HEK293 (cell line): Measurements from ENCODE around the gene EML3.

Source experiments
- CTCF ChIA-PET: fragments of 350-600 bp; formaldehyde crosslinking; extraction: SDS; loops from one replicate; lab custom pipeline; 2021; ENCODE audit warnings: antibody characterized with exemption; lab: Yijun Ruan, JAX
- POLR2A ChIA-PET: fragments of 300-600 bp; formaldehyde crosslinking; extraction: SDS; loops from one replicate; lab custom pipeline; 2020; ENCODE audit warnings: antibody characterized with exemption, inconsistent platforms; lab: Yijun Ruan, JAX
- H3K27ac ChIP-seq: fragments of 200-500 bp; sonication (Bioruptor generic); 2 replicates; pipeline ENCODE4 v1.5.1; 2014; ENCODE audit warnings: low read depth, low read length, control low read depth, inconsistent platforms; ENCODE audit errors: extremely low read depth
- H3K36me3 ChIP-seq, 2 experiments: fragments of 200-500 bp in 1 of 2; sonication (Bioruptor generic) in 1 of 2; 1 replicate in 1 of 2; 2 replicates in 1 of 2; pipeline ENCODE4 v1.5.1; 2014 to 2017; ENCODE audit warnings: inconsistent platforms in 2 of 2, low read length in 2 of 2; ENCODE audit not compliant: control insufficient read depth in 2 of 2, insufficient read depth in 1 of 2
- H3K4me1 ChIP-seq: fragments of 200-500 bp; sonication (Bioruptor generic); 2 replicates; pipeline ENCODE4 v1.5.1; 2014; ENCODE audit warnings: mild to moderate bottlenecking, low read length, inconsistent platforms; ENCODE audit not compliant: control insufficient read depth, insufficient read depth
- H3K4me3 ChIP-seq: 2 replicates; pipeline ENCODE4 v1.5.1; 2011; ENCODE audit warnings: low read depth, mild to moderate bottlenecking, control low read depth, low read length, moderate library complexity
- H3K9me3 ChIP-seq: fragments of 200-500 bp; sonication (Bioruptor generic); 2 replicates; pipeline ENCODE4 v1.5.1; 2014; ENCODE audit warnings: low read depth, low read length, inconsistent platforms; ENCODE audit not compliant: control insufficient read depth, insufficient read depth
- FEZF1 ChIP-seq: fragments of 450-650 bp; formaldehyde crosslinking; IDR thresholded peaks from 2 replicates; pipeline ENCODE4 v1.5.1; 2016; ENCODE audit warnings: missing biosample characterization, missing genetic modification characterization
- GLIS1 ChIP-seq: fragments of 450-650 bp; formaldehyde crosslinking; IDR thresholded peaks from 2 replicates; pipeline ENCODE4 v1.5.1; 2016; ENCODE audit warnings: missing biosample characterization, missing genetic modification characterization
- INSM2 ChIP-seq: fragments of 450-650 bp; formaldehyde crosslinking; IDR thresholded peaks from 2 replicates; pipeline ENCODE4 v1.5.1; 2016; ENCODE audit warnings: missing biosample characterization, missing genetic modification characterization
- KLF1 ChIP-seq: fragments of 450-650 bp; formaldehyde crosslinking; IDR thresholded peaks from 2 replicates; pipeline ENCODE4 v1.5.1; 2016; ENCODE audit warnings: missing biosample characterization, missing genetic modification characterization
- KLF17 ChIP-seq: fragments of 450-650 bp; formaldehyde crosslinking; IDR thresholded peaks from 2 replicates; pipeline ENCODE4 v1.5.1; 2016; ENCODE audit warnings: missing biosample characterization, missing genetic modification characterization
- KLF7 ChIP-seq: fragments of 450-650 bp; formaldehyde crosslinking; IDR thresholded peaks from 2 replicates; pipeline ENCODE4 v1.5.1; 2016; ENCODE audit warnings: missing biosample characterization, missing genetic modification characterization, borderline replicate concordance
- REST ChIP-seq: fragments of 450-650 bp; formaldehyde crosslinking; IDR thresholded peaks from 2 replicates; pipeline ENCODE4 v1.5.1; 2016; ENCODE audit warnings: missing biosample characterization, missing genetic modification characterization
- ZFP3 ChIP-seq: fragments of 450-650 bp; formaldehyde crosslinking; IDR thresholded peaks from 2 replicates; pipeline ENCODE4 v1.5.1; 2016; ENCODE audit warnings: low read depth, missing biosample characterization, missing genetic modification characterization
- ZFP37 ChIP-seq: fragments of 450-650 bp; formaldehyde crosslinking; IDR thresholded peaks from 2 replicates; pipeline ENCODE4 v1.5.1; 2016; ENCODE audit warnings: missing biosample characterization, missing genetic modification characterization
- ZNF112 ChIP-seq: fragments of 450-650 bp; formaldehyde crosslinking; IDR thresholded peaks from 2 replicates; pipeline ENCODE4 v1.5.0; 2017; ENCODE audit warnings: missing biosample characterization, missing genetic modification characterization
- ZNF16 ChIP-seq: fragments of 450-650 bp; formaldehyde crosslinking; IDR thresholded peaks from 2 replicates; pipeline ENCODE4 v1.5.1; 2016; ENCODE audit warnings: low read depth, missing biosample characterization, missing genetic modification characterization
- ZNF23 ChIP-seq: fragments of 450-650 bp; formaldehyde crosslinking; IDR thresholded peaks from 2 replicates; pipeline ENCODE4 v1.5.1; 2016; ENCODE audit warnings: missing biosample characterization, missing genetic modification characterization, borderline replicate concordance
- ZNF280C ChIP-seq: fragments of 450-650 bp; formaldehyde crosslinking; IDR thresholded peaks from 2 replicates; pipeline ENCODE4 v1.5.1; 2016; ENCODE audit warnings: missing biosample characterization, missing genetic modification characterization
- ZNF311 ChIP-seq: fragments of 450-650 bp; formaldehyde crosslinking; IDR thresholded peaks from 2 replicates; pipeline ENCODE4 v1.5.1; 2017; ENCODE audit warnings: missing biosample characterization, missing genetic modification characterization, borderline replicate concordance
- ZNF404 ChIP-seq: fragments of 450-650 bp; formaldehyde crosslinking; IDR thresholded peaks from 2 replicates; pipeline ENCODE4 v1.5.1; 2017; ENCODE audit warnings: missing biosample characterization, missing genetic modification characterization
- ZNF449 ChIP-seq: fragments of 450-650 bp; formaldehyde crosslinking; IDR thresholded peaks from 2 replicates; pipeline ENCODE4 v1.5.1; 2017; ENCODE audit warnings: missing biosample characterization, mild to moderate bottlenecking, missing genetic modification characterization, moderate library complexity
- ZNF549 ChIP-seq: fragments of 450-650 bp; IDR thresholded peaks from 2 replicates; pipeline ENCODE4 v1.5.1; 2018; ENCODE audit warnings: missing biosample characterization, missing genetic modification characterization, mild to moderate bottlenecking, inconsistent platforms, moderate library complexity
- ZNF555 ChIP-seq: fragments of 450-650 bp; formaldehyde crosslinking; conservative IDR thresholded peaks from 2 replicates; pipeline ENCODE4 v1.5.1; 2017; ENCODE audit warnings: missing biosample characterization, mild to moderate bottlenecking, missing genetic modification characterization, inconsistent platforms
- ZNF777 ChIP-seq: fragments of 450-650 bp; formaldehyde crosslinking; IDR thresholded peaks from 2 replicates; pipeline ENCODE4 v1.5.1; 2017; ENCODE audit warnings: missing biosample characterization, missing genetic modification characterization, borderline replicate concordance

The EML3 gene

GRCh38 chr11:62615521-62615920, 2.9 kb upstream of the EML3 start:
- H3K9me3 ChIP-seq: no peaks in the 10 kb centered on the region
- ChIA-PET CTCF (no interaction called here), POLR2A (interaction anchor here (0.6 to 1.4 kb wide), 2 partner anchors 24 to 25 kb away, joined by 3 to 7 read pairs; partner anchors contain the start of gene TUT1)
- H3K36me3 ChIP-seq: peaks cover 0 to 35% of the 10 kb centered on the region in 2 experiments; a peak in 2 of 3 replicates
- H3K4me3 ChIP-seq: no peak overlapping the region
- TF ChIP-seq ZFP37 (tag by site-specific recombination) (no peak), REST (no peak), ZNF404 (no peak), ZNF555 (tag by site-specific recombination) (no peak), ZNF311 (no peak), ZNF449 (tag by site-specific recombination) (no peak), ZNF16 (tag by site-specific recombination) (no peak), KLF1 (tag by site-specific recombination) (no peak), ZNF280C (tag by site-specific recombination) (no peak), ZNF112 (tag by site-specific recombination) (no peak), KLF17 (tag by site-specific recombination) (no peak), KLF7 (tag by site-specific recombination) (no peak), ZNF549 (tag by site-specific recombination) (no peak), ZNF777 (no peak), ZFP3 (no peak), GLIS1 (no peak), FEZF1 (tag by site-specific recombination) (no peak), INSM2 (tag by site-specific recombination) (no peak), ZNF23 (no peak)
- no peak overlapping the region for H3K27ac ChIP-seq
- no peaks in the 10 kb centered on the region for H3K4me1 ChIP-seq
